HEK293 (cell line): ENCODE measurements around the gene MSTO1.
"Not testable (repeated sequence)": the region's sequence is repeated elsewhere in the genome, so short reads cannot be mapped to it uniquely, and the experiment has no call there.

Source experiments
- KLF10 ChIP-seq: fragments of 450-650 bp; IDR thresholded peaks from 2 replicates; pipeline ENCODE4 v1.5.1; 2018; ENCODE audit warnings: missing biosample characterization, mild to moderate bottlenecking, missing genetic modification characterization
- SP3 ChIP-seq: fragments of 450-650 bp; formaldehyde crosslinking; IDR thresholded peaks from 2 replicates; pipeline ENCODE4 v1.5.1; 2016; ENCODE audit warnings: missing biosample characterization, missing genetic modification characterization
- TCF7L2 ChIP-seq: IDR thresholded peaks from 2 replicates; pipeline ENCODE4 v1.6.1; 2011; ENCODE audit warnings: low read depth, mild to moderate bottlenecking, inconsistent platforms, low read length, moderate library complexity, borderline replicate concordance
- ZNF114 ChIP-seq: fragments of 450-650 bp; formaldehyde crosslinking; IDR thresholded peaks from 2 replicates; pipeline ENCODE4 v1.5.0; 2017; ENCODE audit warnings: missing biosample characterization, missing genetic modification characterization
- ZNF202 ChIP-seq: fragments of 450-650 bp; formaldehyde crosslinking; IDR thresholded peaks from 2 replicates; pipeline ENCODE4 v1.5.1; 2016; ENCODE audit warnings: missing biosample characterization, missing genetic modification characterization, borderline replicate concordance
- ZNF530 ChIP-seq: fragments of 450-650 bp; formaldehyde crosslinking; IDR thresholded peaks from 2 replicates; pipeline ENCODE4 v1.5.1; 2016; ENCODE audit warnings: low read depth, missing biosample characterization, missing genetic modification characterization
- ZNF560 ChIP-seq: fragments of 450-650 bp; formaldehyde crosslinking; IDR thresholded peaks from 2 replicates; pipeline ENCODE4 v1.5.1; 2017; ENCODE audit warnings: missing biosample characterization, missing genetic modification characterization, borderline replicate concordance
- TF ChIP-seq, protein P1 (sequence below): fragments of 450-650 bp; formaldehyde crosslinking; IDR thresholded peaks from 2 replicates; pipeline ENCODE4 v1.5.1; 2016; ENCODE audit warnings: missing biosample characterization, missing genetic modification characterization
- TF ChIP-seq, protein P2 (sequence below): fragments of 450-650 bp; formaldehyde crosslinking; IDR thresholded peaks from 2 replicates; pipeline ENCODE4 v1.5.1; 2016; ENCODE audit warnings: missing biosample characterization, missing genetic modification characterization

DNA sequence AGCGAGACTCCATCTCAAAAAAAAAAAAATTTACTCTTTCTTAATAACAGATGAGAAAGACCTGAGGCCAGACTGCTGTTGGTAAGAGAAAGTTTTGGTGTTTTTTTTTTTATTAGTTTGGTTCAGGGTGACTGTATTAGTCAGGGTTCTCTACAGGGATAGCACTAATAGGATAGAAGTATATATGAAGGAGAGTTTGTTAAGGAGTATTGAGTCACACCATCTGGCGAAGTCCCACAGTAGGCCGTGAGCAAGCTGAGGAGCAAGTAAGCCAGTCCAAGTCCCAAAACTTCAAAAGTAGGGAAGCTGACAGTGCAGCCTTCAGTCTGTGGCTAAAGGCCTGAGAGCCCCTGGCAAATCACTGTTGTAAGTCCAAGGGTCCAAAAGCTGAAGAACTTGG, 20.7 kb upstream of the MSTO1 start:
- TF ChIP-seq ZNF114 (tag by site-specific recombination); TCF7L2; SP3 (tag by site-specific recombination); ZNF530; KLF10; ZNF560 (tag by site-specific recombination); ZNF202 (tag by site-specific recombination): not testable (repeated sequence)
- TF ChIP-seq, protein P1, sequence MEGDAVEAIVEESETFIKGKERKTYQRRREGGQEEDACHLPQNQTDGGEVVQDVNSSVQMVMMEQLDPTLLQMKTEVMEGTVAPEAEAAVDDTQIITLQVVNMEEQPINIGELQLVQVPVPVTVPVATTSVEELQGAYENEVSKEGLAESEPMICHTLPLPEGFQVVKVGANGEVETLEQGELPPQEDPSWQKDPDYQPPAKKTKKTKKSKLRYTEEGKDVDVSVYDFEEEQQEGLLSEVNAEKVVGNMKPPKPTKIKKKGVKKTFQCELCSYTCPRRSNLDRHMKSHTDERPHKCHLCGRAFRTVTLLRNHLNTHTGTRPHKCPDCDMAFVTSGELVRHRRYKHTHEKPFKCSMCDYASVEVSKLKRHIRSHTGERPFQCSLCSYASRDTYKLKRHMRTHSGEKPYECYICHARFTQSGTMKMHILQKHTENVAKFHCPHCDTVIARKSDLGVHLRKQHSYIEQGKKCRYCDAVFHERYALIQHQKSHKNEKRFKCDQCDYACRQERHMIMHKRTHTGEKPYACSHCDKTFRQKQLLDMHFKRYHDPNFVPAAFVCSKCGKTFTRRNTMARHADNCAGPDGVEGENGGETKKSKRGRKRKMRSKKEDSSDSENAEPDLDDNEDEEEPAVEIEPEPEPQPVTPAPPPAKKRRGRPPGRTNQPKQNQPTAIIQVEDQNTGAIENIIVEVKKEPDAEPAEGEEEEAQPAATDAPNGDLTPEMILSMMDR (tag by site-specific recombination): not testable (repeated sequence)
- TF ChIP-seq, protein P2, sequence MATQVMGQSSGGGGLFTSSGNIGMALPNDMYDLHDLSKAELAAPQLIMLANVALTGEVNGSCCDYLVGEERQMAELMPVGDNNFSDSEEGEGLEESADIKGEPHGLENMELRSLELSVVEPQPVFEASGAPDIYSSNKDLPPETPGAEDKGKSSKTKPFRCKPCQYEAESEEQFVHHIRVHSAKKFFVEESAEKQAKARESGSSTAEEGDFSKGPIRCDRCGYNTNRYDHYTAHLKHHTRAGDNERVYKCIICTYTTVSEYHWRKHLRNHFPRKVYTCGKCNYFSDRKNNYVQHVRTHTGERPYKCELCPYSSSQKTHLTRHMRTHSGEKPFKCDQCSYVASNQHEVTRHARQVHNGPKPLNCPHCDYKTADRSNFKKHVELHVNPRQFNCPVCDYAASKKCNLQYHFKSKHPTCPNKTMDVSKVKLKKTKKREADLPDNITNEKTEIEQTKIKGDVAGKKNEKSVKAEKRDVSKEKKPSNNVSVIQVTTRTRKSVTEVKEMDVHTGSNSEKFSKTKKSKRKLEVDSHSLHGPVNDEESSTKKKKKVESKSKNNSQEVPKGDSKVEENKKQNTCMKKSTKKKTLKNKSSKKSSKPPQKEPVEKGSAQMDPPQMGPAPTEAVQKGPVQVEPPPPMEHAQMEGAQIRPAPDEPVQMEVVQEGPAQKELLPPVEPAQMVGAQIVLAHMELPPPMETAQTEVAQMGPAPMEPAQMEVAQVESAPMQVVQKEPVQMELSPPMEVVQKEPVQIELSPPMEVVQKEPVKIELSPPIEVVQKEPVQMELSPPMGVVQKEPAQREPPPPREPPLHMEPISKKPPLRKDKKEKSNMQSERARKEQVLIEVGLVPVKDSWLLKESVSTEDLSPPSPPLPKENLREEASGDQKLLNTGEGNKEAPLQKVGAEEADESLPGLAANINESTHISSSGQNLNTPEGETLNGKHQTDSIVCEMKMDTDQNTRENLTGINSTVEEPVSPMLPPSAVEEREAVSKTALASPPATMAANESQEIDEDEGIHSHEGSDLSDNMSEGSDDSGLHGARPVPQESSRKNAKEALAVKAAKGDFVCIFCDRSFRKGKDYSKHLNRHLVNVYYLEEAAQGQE (tag by site-specific recombination): not testable (repeated sequence)
